Measurements from ENCODE around the gene GARNL3.
A peak's percentile ranks its signal among the peaks of the same experiment; 100 is the strongest.

The GARNL3 gene

DNA sequence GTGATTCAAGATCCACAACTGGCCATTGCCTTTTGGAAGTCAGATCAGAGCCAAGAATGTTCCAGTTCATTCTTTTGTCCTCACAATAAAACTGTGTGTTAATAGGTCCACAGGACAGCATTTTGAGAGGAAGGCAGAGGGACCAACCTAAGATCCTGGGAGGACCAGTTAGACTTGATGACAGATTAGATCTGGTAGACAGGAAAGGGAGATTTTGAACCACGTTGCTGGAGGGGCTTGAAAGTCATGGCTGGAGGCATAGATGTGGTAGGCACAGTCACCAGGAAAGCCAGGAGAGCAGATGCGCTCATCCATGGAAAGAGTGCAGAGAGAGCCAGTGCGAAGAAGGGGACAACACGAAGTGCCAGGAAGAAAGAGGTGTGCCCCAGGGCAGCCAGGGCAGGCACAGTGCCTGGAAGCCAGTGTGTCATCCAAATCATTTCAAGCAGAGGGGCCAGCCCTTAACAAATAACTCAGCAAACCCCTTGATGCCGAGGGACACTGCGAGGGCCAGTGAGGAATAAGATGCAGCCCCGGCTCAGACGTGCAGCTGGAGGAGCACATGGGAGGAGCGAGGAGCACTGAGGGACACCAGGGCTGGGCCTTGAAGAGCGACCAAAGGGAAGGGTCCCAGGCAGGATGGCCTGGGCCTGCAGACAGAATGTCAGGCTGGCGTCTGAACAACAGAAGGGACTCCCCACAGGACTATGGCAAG, 119.6 kb downstream of the GARNL3 start:
- H3K27ac Mint-ChIP-seq, result no peak overlapping the region
- H3K4me3 Mint-ChIP-seq, result no peak overlapping the region
- H3K27me3 Mint-ChIP-seq, result peaks cover 80% of the 10 kb centered on the region
- H3K4me1 Mint-ChIP-seq (ENCODE audit: low read depth), result peaks cover 19% of the 10 kb centered on the region
- H3K9me3 Mint-ChIP-seq, result peaks cover 7% of the 10 kb centered on the region
- H3K36me3 Mint-ChIP-seq (ENCODE audit: low read depth), result no peaks in the 10 kb centered on the region

DNA sequence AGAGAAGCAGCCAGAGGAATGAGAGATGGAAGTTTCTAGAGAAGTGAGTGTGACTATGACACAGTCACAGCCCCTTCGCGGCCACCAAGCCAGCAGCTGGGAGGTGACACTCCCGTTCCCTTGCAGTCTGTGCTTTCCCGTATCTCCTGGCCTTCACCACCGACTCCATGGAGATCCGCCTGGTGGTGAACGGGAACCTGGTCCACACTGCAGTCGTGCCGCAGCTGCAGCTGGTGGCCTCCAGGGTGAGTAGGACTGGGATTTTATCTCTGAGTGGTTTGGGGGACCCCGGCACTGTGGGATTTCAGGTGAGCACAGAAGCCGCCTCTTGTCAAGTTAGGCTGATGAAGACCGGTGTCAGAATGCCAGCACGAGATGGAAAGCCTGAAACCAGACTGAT, 120.3 kb downstream of the GARNL3 start:
- no peak overlapping the region for H3K4me3 Mint-ChIP-seq
- peaks cover 3% of the 10 kb centered on the region for H3K9me3 Mint-ChIP-seq
- H3K27ac Mint-ChIP-seq, result peak overlapping the region; percentile 68
- peaks cover 27% of the 10 kb centered on the region for H3K4me1 Mint-ChIP-seq (ENCODE audit: low read depth)
- H3K36me3 Mint-ChIP-seq (ENCODE audit: low read depth), result no peaks in the 10 kb centered on the region
- peaks cover 79% of the 10 kb centered on the region for H3K27me3 Mint-ChIP-seq

DNA sequence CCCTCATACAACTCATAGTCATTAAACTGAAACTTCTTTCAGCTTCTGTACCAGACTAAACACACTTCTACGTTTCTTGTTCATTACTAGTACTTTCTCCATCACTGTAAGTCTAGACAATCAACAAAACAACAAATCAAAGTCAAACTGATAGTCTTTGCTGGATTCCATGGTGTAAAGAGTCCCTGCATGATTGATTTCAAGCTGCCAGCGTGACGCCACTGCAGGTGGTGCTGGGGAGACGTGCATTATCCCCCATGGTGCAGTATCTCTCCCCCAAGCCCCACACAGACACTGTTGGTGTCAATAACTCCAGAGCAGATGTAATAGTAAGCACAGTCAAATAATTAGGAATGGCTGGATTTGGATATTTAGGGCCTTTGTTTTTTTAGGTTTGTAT, 121.7 kb downstream of the GARNL3 start:
- H3K4me1 Mint-ChIP-seq (ENCODE audit: low read depth), result peaks cover 34% of the 10 kb centered on the region

DNA sequence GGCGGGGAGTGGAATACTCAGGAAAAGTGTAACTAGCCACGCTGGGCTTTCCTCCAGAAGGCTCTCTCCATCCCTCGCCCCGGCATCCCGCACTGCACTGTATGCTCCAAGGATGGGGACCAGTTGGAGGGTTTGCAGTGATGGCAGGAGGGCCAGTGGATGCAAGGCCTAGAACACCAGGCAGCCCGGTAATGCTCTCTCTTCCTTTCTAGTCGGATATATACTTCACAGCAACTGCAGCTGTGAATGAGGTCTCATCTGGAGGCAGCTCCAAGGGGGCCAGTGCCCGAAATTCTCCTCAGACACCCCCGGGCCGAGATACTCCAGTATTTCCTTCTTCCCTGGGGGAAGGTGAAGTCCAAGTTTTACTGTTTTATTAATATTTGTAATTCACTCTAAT, 122.4 kb downstream of the GARNL3 start:
- H3K4me3 Mint-ChIP-seq, result no peak overlapping the region
- no peak overlapping the region for H3K27ac Mint-ChIP-seq
- H3K4me1 Mint-ChIP-seq (ENCODE audit: low read depth), result peaks cover 34% of the 10 kb centered on the region
- peaks cover 79% of the 10 kb centered on the region for H3K27me3 Mint-ChIP-seq
- H3K9me3 Mint-ChIP-seq, result no peaks in the 10 kb centered on the region
- no peaks in the 10 kb centered on the region for H3K36me3 Mint-ChIP-seq (ENCODE audit: low read depth)

More for the DNA sequence above, 121.7 kb downstream of the GARNL3 start:
- Mint-ChIP-seq H3K36me3 (ENCODE audit: low read depth) (no peaks in the 10 kb centered on the region), H3K4me3 (no peak overlapping the region), H3K27ac (no peak overlapping the region), H3K27me3 (peaks cover 81% of the 10 kb centered on the region), H3K9me3 (no peaks in the 10 kb centered on the region)

DNA sequence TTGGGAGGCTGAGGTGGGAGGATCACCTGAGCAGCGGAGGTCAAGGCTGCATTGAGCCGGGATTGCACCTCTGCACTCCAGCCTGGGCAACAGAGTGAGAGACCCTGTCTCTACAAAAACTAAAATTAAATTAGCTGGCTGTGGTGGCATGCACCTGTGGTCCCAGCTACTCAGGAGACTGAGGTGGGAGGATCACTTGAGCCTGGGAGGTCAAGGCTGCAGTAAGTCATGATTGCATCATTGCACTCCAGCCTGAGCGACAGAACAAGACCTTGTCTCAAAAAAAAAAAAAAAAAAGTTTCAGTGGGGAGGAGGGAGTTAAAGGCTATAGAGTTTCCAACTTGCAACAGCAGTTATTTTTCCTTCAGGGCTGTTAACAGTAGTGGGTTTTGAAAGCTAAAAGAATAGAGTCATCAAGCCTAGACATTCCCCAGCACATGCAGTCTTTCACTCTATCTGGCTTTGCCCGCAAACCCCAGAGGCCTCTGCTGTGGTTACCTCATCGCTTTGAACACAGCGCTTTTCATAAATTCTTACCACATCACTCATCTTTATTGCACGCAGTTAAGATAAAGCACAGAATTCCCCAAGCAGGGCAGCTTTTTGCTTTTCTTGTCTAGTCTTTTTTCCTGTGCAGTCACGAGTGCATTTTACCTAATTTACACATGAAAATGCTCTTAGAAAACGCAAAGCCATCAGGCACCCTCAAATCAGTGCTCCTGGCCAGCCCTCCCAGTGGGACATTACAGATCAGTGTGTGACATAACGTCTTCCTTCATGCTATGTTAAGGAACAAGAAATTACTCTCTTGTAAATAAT, 123.7 kb downstream of the GARNL3 start:
- Mint-ChIP-seq H3K27me3 (peaks cover 82% of the 10 kb centered on the region), H3K9me3 (no peaks in the 10 kb centered on the region), H3K27ac (peak overlapping the region; percentile 85), H3K4me3 (peak overlapping the region; percentile 62), H3K4me1 (ENCODE audit: low read depth) (peaks cover 34% of the 10 kb centered on the region), H3K36me3 (ENCODE audit: low read depth) (no peaks in the 10 kb centered on the region)

DNA sequence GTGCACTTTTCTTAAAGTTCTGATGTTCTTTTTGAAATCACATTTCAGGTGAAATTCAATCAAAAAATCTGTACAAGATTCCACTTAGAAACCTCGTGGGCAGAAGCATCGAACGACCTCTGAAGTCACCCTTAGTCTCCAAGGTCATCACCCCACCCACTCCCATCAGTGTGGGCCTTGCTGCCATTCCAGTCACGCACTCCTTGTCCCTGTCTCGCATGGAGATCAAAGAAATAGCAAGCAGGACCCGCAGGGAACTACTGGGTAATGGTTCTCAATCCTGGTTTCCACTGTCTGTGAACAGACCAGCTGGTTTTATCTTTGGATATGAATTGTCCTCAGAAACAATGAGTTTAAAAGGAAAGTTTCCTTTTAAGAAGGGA, 124.3 kb downstream of the GARNL3 start:
- no peaks in the 10 kb centered on the region for H3K9me3 Mint-ChIP-seq
- peak overlapping the region; percentile 85 for H3K27ac Mint-ChIP-seq
- peaks cover 83% of the 10 kb centered on the region for H3K27me3 Mint-ChIP-seq
- peaks cover 34% of the 10 kb centered on the region for H3K4me1 Mint-ChIP-seq (ENCODE audit: low read depth)
- peak overlapping the region; percentile 62 for H3K4me3 Mint-ChIP-seq
- H3K36me3 Mint-ChIP-seq (ENCODE audit: low read depth), result no peaks in the 10 kb centered on the region

DNA sequence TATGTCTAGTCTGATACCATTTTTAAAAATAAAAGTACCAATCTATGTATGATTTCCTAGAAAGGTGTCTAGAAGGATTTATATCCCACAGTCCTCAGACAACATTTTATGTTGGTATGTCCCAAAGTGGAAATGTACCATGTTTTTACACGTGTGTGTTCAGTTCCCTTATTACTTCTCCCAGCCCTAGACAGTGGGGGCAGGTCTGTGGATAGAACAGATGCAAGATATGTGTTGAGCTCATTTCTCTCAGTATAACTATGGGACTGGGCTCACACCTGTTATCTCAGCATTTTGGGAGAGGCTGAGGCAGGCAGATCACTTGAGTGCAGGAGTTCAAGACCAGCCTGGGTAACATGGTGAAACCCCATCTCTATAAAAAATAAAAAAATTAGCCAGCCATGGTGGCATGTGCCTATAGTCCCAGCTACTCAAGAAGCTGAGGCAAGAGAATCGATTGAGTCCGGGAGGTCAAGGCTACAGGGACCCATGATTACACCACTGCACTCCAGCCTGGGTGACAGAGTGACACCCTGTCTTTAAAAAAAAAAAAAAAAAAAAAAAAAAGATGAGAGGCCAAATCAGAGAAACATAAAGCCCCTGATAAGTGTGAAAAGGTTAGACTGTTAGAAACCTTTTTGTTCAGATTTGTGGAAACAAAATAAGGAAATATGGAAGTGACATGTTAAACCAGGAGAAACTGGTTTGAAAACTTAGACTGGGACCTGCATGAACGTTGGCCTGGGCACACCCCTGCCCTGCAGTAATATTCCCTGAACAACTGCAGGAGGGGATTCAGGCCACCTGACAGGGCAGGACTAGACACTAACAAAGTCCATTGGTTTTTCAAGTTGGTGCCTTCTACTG, 125.0 kb downstream of the GARNL3 start:
- Mint-ChIP-seq H3K4me1 (ENCODE audit: low read depth) (peaks cover 34% of the 10 kb centered on the region), H3K9me3 (no peaks in the 10 kb centered on the region), H3K4me3 (no peak overlapping the region), H3K27me3 (peaks cover 82% of the 10 kb centered on the region), H3K36me3 (ENCODE audit: low read depth) (no peaks in the 10 kb centered on the region), H3K27ac (no peak overlapping the region)

- no peak overlapping the region for H3K27ac Mint-ChIP-seq
- H3K36me3 Mint-ChIP-seq (ENCODE audit: low read depth), result no peaks in the 10 kb centered on the region
Observed at GRCh38 chr9:127390248-127390545, 125.6 kb downstream of the GARNL3 start.

GRCh38 chr9:127390563-127390962, 126.0 kb downstream of the GARNL3 start:
- H3K9me3 Mint-ChIP-seq, result no peaks in the 10 kb centered on the region
- peaks cover 82% of the 10 kb centered on the region for H3K27me3 Mint-ChIP-seq
- H3K36me3 Mint-ChIP-seq (ENCODE audit: low read depth), result no peaks in the 10 kb centered on the region
- no peak overlapping the region for H3K27ac Mint-ChIP-seq
- H3K4me3 Mint-ChIP-seq, result no peak overlapping the region
- H3K4me1 Mint-ChIP-seq (ENCODE audit: low read depth), result peaks cover 34% of the 10 kb centered on the region

More at GRCh38 chr9:127390248-127390545, 125.6 kb downstream of the GARNL3 start:
- Mint-ChIP-seq H3K4me3 (no peak overlapping the region), H3K9me3 (no peaks in the 10 kb centered on the region), H3K27me3 (peaks cover 82% of the 10 kb centered on the region), H3K4me1 (ENCODE audit: low read depth) (peaks cover 34% of the 10 kb centered on the region)

GRCh38 chr9:127392166-127392565, 127.6 kb downstream of the GARNL3 start:
- no peak overlapping the region for H3K4me3 Mint-ChIP-seq
- peaks cover 77% of the 10 kb centered on the region for H3K27me3 Mint-ChIP-seq
- no peak overlapping the region for H3K27ac Mint-ChIP-seq
- H3K36me3 Mint-ChIP-seq (ENCODE audit: low read depth), result no peaks in the 10 kb centered on the region
- peaks cover 34% of the 10 kb centered on the region for H3K4me1 Mint-ChIP-seq (ENCODE audit: low read depth)
- no peaks in the 10 kb centered on the region for H3K9me3 Mint-ChIP-seq

DNA sequence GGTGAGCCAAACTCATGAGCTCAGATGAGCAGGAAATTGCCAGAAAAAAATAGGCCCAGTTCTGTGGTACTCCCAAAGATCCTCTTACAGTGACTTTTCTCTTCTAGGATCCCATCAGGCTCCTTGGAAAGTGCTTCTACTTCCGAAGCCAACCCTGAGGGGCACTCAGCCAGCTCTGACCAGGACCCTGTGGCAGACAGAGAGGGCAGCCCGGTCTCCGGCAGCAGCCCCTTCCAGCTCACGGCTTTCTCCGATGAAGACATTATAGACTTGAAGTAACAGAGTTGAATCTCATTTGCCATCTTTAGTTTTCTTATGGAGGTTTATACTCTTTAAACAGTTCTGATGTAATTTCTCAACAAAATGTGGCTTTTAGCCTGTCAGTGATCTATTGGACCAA, 128.4 kb downstream of the GARNL3 start:
- Mint-ChIP-seq H3K27ac (no peak overlapping the region), H3K4me3 (no peak overlapping the region), H3K4me1 (ENCODE audit: low read depth) (peaks cover 31% of the 10 kb centered on the region), H3K36me3 (ENCODE audit: low read depth) (no peaks in the 10 kb centered on the region), H3K27me3 (peaks cover 77% of the 10 kb centered on the region), H3K9me3 (no peaks in the 10 kb centered on the region)

- Mint-ChIP-seq H3K9me3 (no peaks in the 10 kb centered on the region), H3K4me1 (ENCODE audit: low read depth) (peaks cover 28% of the 10 kb centered on the region), H3K27ac (no peak overlapping the region), H3K27me3 (peaks cover 79% of the 10 kb centered on the region), H3K4me3 (no peak overlapping the region), H3K36me3 (ENCODE audit: low read depth) (no peaks in the 10 kb centered on the region)
Observed at GRCh38 chr9:127393645-127394044, 129.1 kb downstream of the GARNL3 start.

DNA sequence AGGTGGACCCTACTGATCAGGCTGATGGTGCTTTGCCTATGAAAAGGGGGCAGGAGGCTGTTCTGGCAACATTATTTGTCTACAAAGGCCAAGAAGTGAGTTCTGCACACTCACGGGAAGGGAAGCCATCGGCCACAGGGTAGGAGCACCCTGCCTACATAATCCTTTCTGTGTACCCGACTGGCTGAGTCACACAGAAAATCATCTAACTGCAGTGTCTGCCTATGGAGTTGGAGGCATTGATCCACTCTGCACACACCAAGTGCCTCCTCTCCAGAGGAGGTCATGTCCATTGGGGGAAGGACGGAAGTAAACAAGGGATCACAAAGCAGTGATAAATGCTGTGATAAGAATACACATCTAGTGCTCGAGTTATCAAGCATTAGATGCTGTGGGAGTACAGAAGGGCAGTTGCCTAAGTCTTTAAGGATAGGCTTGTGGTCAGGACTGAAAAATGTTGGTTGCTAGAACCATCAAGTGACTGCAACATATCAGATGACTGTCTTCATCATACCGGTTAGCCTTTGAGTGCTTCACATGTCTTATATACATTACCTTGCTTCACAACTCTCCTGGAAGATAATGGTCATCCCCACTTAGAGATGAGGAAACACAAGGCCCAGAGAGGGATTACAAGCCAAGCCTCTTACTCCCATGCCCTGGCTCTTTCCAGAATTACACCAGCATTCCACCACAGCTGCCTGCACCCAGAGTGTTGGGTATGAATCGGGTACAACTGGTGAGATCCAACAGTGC, 131.1 kb downstream of the GARNL3 start:
- Mint-ChIP-seq H3K27ac (no peak overlapping the region), H3K9me3 (no peaks in the 10 kb centered on the region), H3K4me1 (ENCODE audit: low read depth) (peaks cover 8% of the 10 kb centered on the region), H3K36me3 (ENCODE audit: low read depth) (no peaks in the 10 kb centered on the region), H3K27me3 (peaks cover 74% of the 10 kb centered on the region), H3K4me3 (peak overlapping the region; percentile 53)

DNA sequence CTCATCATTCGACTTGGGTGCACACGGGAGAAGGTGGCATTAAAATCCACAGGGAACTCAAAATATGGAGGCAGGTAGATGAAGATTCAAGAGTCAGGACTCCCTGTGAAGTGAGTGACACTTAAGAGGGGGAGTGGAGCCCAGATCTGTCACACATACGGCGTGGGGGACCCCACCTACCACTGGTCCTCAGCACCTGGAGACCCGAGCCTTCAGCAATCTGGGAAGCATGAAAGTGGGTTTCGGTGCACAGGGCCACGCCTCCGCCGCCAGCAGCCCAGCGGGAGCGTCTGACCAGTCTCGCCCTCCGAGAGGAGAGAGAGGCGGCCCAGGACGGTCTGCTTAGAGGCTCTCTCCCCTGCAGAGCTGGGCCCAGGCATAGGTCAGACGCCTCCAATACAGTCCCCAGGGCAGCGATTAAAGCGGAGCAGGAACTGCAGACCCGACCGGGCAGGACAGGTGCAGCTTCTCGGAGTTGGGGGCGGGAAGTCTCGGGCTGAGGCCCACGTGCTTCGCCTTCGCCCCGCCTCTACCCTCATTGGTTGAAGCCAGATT, 131.8 kb downstream of the GARNL3 start:
- H3K36me3 Mint-ChIP-seq (ENCODE audit: low read depth), result no peaks in the 10 kb centered on the region
- H3K4me3 Mint-ChIP-seq, result peak overlapping the region; percentile 53
- H3K9me3 Mint-ChIP-seq, result no peaks in the 10 kb centered on the region
- peaks cover 74% of the 10 kb centered on the region for H3K27me3 Mint-ChIP-seq
- peaks cover 8% of the 10 kb centered on the region for H3K4me1 Mint-ChIP-seq (ENCODE audit: low read depth)
- no peak overlapping the region for H3K27ac Mint-ChIP-seq
